Measurements from ENCODE around the gene ADAMTSL1. TPM values are rescaled to one million over a fixed set of nuclear protein-coding genes. Genes with fewer than 3 reads are reported as not detected.

ADAMTSL1 gene
- total and polyA plus RNA-seq, 9 donors = 1.2 to 20.0 (median 6.1) TPM

GRCh38 chr9:18707489-18708205 lies 233.7 kb downstream of the ADAMTSL1 start:
- TF ChIP-seq POLR2A (IDR thresholded peaks at IDR 0.05) (no peak), CTCF (IDR thresholded peaks at IDR 0.05) (no peak), EP300 (IDR thresholded peaks at IDR 0.05) (no peak)
- H3K27me3 ChIP-seq = no peaks in the 10 kb centered on the region
- WGBS, 3 donors = 53 to 59% (median 58%) methylated on average over 8 of the region's 8 CpGs
- H3K4me1 ChIP-seq (ENCODE audit: insufficient read depth) = peaks cover 9% of the 10 kb centered on the region
- H3K4me3 ChIP-seq = no peak overlapping the region
- no peak for DNase-seq
- H3K27ac ChIP-seq = no peak overlapping the region
- intact Hi-C loops (cut with DNase I) = no loop called here
- H3K36me3 ChIP-seq = no peaks in the 10 kb centered on the region
- no peaks in the 10 kb centered on the region for H3K9me3 ChIP-seq

GRCh38 chr9:18708429-18708828 lies 234.5 kb downstream of the ADAMTSL1 start:
- DNase-seq = no peak
- Histone ChIP-seq H3K4me1 (ENCODE audit: insufficient read depth) (peaks cover 9% of the 10 kb centered on the region), H3K27me3 (no peaks in the 10 kb centered on the region), H3K36me3 (no peaks in the 10 kb centered on the region), H3K4me3 (no peak overlapping the region), H3K27ac (no peak overlapping the region), H3K9me3 (no peaks in the 10 kb centered on the region)
- TF ChIP-seq POLR2A (IDR thresholded peaks at IDR 0.05) (no peak), EP300 (IDR thresholded peaks at IDR 0.05) (no peak), CTCF (IDR thresholded peaks at IDR 0.05) (no peak)
- 23 to 28% (median 24%) methylated on average over 4 of the region's 4 CpGs for WGBS, 3 donors
- intact Hi-C loops (cut with DNase I) = no loop called here

- Histone ChIP-seq H3K4me3 (no peak overlapping the region), H3K4me1 (ENCODE audit: insufficient read depth) (peaks cover 5% of the 10 kb centered on the region), H3K27me3 (no peaks in the 10 kb centered on the region), H3K9me3 (no peaks in the 10 kb centered on the region), H3K36me3 (no peaks in the 10 kb centered on the region), H3K27ac (no peak overlapping the region)
- TF ChIP-seq POLR2A (IDR thresholded peaks at IDR 0.05) = no peak
- TF ChIP-seq EP300 (IDR thresholded peaks at IDR 0.05) = no peak
- TF ChIP-seq CTCF (IDR thresholded peaks at IDR 0.05) = no peak
- 93 to 94% (median 93%) methylated on average over 1 of the region's 1 CpG for WGBS, 3 donors
- DNase-seq = no peak
- intact Hi-C loops (cut with DNase I) = no loop called here
These were observed 236.1 kb downstream of the ADAMTSL1 start for GRCh38 chr9:18710065-18710464.

- 90 to 96% (median 95%) methylated on average over 2 of the region's 2 CpGs for WGBS, 3 donors
- H3K9me3 ChIP-seq = no peaks in the 10 kb centered on the region
- no peaks in the 10 kb centered on the region for H3K27me3 ChIP-seq
- no peaks in the 10 kb centered on the region for H3K4me1 ChIP-seq (ENCODE audit: insufficient read depth)
- TF ChIP-seq CTCF (IDR thresholded peaks at IDR 0.05) (no peak), POLR2A (IDR thresholded peaks at IDR 0.05) (no peak), EP300 (IDR thresholded peaks at IDR 0.05) (no peak)
- intact Hi-C loops (cut with DNase I) = no loop called here
- no peak overlapping the region for H3K27ac ChIP-seq
- no peak overlapping the region for H3K4me3 ChIP-seq
- no peaks in the 10 kb centered on the region for H3K36me3 ChIP-seq
- no peak for DNase-seq
These were observed 243.8 kb downstream of the ADAMTSL1 start for GRCh38 chr9:18717759-18718158.
